Fibroblast of pulmonary artery (primary cell): Measurements from ENCODE around the gene GBP3.

Experiments
- DNase-seq: peaks from one replicate; pipeline ENCODE4 v3.0.0-alpha.2; 2010; ENCODE audit warnings: low read depth
- H3K4me3 ChIP-seq: replicated peaks from 2 replicates; pipeline ENCODE4 v1.5.1; 2011; ENCODE audit warnings: low read depth, mild to moderate bottlenecking, control low read depth, low read length, moderate library complexity
- TF ChIP-seq, protein P1 (sequence below): IDR thresholded peaks from 2 replicates; pipeline ENCODE4 v1.5.1; 2011; ENCODE audit warnings: mild to moderate bottlenecking, control low read depth, low read length, inconsistent platforms; ENCODE audit errors: missing control alignments

Gene GBP3

DNA sequence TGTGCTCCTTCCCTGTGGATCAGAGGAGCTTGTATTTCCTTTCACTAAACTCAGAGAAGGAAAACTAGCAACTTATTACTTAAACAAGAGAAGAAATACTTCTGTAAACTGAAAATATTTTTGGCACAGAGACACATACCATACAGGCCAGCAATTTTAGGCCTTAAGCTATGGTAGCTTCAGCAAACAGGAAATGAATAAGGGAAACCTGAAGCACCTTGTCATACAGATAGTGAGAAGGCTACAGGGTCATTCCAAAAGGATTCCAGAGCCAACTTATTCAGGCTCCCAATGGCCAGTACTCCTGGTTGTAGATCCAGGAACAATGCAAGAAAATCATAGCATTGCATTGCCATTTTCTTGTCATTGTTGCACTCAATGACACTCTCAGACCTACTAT lies 21.2 kb downstream of the GBP3 start:
- peak; percentile 39 for DNase-seq
- TF ChIP-seq, protein P1, sequence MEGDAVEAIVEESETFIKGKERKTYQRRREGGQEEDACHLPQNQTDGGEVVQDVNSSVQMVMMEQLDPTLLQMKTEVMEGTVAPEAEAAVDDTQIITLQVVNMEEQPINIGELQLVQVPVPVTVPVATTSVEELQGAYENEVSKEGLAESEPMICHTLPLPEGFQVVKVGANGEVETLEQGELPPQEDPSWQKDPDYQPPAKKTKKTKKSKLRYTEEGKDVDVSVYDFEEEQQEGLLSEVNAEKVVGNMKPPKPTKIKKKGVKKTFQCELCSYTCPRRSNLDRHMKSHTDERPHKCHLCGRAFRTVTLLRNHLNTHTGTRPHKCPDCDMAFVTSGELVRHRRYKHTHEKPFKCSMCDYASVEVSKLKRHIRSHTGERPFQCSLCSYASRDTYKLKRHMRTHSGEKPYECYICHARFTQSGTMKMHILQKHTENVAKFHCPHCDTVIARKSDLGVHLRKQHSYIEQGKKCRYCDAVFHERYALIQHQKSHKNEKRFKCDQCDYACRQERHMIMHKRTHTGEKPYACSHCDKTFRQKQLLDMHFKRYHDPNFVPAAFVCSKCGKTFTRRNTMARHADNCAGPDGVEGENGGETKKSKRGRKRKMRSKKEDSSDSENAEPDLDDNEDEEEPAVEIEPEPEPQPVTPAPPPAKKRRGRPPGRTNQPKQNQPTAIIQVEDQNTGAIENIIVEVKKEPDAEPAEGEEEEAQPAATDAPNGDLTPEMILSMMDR: no peak
- no peak overlapping the region for H3K4me3 ChIP-seq

GRCh38 chr1:88998716-88999115 lies 23.9 kb downstream of the GBP3 start:
- peak; percentile 83 for DNase-seq
- no peak overlapping the region for H3K4me3 ChIP-seq
- TF ChIP-seq, protein P1: peak; percentile 35

GRCh38 chr1:88990426-88990825 lies 32.2 kb downstream of the GBP3 start:
- DNase-seq: no peak
- TF ChIP-seq, protein P1: no peak
- peak overlapping the region; percentile 75 for H3K4me3 ChIP-seq

GRCh38 chr1:88985692-88986091 lies 37.0 kb downstream of the GBP3 start:
- no peak overlapping the region for H3K4me3 ChIP-seq
- TF ChIP-seq, protein P1: no peak
- no peak for DNase-seq

GRCh38 chr1:88985032-88985431 lies 37.6 kb downstream of the GBP3 start:
- TF ChIP-seq, protein P1: no peak
- H3K4me3 ChIP-seq: no peak overlapping the region
- peak; percentile 98 for DNase-seq

GRCh38 chr1:88984569-88984968 lies 38.1 kb downstream of the GBP3 start:
- peak overlapping the region; percentile 33 for H3K4me3 ChIP-seq

More at GRCh38 chr1:88984569-88984968, 38.1 kb downstream of the GBP3 start:
- DNase-seq: no peak
- TF ChIP-seq, protein P1: no peak
